DMS79 (cell line): ENCODE data around the gene BTLA.
"Not testable (repeated sequence)": the region's sequence is repeated elsewhere in the genome, so short reads cannot be mapped to it uniquely, and the experiment has no call there.

Source experiments
- DNase-seq: peaks from one replicate; lab custom pipeline; 2025; lab: John Stamatoyannopoulos, UW

Gene BTLA

DNA sequence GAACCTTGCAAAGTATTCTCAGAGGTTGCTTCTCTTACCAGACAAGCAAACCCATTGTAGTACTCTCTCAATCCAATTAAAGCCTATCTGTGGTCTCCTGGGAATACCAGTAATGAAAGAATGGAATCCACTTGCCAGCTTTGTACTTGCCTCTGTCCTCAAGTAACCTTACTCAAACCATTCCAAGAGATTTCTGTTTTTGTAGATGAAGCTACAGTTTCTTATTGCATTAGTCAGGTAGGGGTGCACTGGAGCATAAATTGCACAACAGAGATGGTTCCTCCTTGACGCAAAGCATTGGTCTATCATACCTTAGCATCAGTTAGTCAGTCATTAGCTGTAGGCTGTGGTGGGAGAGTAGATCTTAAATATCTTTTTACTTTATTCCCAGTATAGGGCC is 52.9 kb downstream of the BTLA start:
- DNase-seq, result no peak

DNA sequence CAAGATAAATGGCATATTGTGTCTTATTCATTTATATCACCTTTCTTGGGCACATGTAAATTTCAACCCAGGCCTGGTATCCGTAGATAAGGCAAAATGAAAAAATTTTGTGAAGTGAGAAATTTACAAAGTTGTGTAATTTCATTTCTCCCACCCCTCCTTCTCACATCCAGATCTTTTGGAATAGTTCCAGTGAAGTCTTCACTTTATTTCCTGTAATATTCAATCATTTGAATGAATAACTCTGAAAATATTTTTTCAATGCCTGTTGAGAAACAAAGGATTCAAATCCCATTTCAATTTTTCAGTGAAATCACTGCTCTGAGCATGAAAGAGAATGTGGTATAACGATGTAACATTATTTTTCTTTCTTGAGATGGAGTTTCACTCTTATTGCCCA is 53.4 kb downstream of the BTLA start:
- no peak for DNase-seq

DNA sequence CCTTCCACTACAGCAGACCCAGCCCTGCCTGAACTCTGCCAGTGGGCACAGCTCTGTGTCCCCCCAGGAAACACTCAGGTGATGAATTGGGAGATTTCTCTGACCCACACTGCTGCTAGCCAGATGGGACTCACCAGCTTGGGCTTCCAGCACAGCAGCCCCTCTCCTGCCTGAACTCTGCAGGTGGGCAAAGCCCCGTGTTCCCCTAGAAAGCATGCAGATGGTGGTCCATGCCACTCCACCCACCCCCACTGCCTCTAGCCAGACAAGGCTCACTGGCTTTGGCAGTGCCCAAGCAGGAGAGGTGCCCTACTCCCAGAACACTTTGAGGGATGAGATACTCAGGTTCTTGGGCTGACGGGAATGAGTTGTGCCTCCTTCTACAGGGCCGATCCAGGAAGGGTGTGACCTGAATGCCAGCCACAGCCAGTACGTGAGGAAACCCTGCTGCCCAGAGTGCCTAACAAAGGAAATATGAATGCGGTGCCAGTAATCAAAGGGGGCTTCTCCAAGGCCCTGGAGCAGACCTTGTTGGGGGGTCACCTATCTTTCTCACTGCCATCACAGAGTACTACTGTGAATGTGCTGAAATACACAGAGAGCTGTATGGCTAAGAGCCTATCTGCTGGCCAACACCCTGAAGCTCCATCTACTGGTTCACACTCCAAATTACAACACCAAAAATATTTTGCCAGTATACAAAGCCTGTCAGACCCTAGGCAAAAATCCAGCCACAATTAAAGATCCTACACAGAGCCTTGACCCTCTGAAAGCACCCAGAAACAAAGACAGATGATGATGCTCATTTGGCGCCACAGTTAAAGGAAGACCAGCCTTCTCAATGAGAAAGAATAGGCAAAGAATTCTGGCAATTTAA is 61.9 kb downstream of the BTLA start:
- no peak for DNase-seq

DNA sequence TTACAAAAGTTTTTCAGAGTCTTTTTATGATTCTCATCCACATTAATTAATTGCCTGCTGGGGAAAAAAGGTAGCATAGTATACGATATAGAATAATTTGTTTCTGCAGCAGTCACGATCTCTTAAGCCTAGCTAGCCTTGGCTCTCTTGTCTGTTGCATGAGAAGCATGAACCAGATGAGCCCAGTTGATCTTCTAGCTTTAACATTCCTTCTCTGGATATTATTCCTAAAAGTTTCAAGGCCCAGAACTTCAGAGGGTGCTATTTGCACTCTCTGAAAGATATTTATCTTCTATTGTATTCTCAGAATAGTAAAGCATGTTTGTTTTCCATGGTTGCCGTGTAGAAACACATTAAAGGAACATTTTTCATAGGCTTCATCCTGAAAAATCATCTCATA is 69.3 kb downstream of the BTLA start:
- no peak for DNase-seq

DNA sequence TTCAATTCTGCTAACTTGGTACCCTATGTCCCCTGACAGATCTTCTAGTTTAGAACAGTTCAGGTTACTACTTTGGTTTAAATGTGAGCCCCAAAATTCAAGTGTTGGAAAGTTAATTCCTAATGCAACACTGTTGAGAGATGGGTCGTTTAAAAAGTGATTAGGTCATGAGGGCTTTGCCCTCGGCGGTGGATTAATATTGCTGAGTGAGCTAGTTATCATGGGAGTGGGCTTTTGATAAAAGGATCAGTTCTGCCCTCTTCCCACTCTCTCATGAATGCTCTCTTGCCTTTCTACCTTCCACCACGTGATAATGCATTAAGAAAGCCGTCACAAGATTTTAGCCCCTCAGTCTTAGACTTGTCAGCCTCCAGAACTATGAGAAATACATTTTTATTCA is 72.1 kb downstream of the BTLA start:
- DNase-seq, result no peak

DNA sequence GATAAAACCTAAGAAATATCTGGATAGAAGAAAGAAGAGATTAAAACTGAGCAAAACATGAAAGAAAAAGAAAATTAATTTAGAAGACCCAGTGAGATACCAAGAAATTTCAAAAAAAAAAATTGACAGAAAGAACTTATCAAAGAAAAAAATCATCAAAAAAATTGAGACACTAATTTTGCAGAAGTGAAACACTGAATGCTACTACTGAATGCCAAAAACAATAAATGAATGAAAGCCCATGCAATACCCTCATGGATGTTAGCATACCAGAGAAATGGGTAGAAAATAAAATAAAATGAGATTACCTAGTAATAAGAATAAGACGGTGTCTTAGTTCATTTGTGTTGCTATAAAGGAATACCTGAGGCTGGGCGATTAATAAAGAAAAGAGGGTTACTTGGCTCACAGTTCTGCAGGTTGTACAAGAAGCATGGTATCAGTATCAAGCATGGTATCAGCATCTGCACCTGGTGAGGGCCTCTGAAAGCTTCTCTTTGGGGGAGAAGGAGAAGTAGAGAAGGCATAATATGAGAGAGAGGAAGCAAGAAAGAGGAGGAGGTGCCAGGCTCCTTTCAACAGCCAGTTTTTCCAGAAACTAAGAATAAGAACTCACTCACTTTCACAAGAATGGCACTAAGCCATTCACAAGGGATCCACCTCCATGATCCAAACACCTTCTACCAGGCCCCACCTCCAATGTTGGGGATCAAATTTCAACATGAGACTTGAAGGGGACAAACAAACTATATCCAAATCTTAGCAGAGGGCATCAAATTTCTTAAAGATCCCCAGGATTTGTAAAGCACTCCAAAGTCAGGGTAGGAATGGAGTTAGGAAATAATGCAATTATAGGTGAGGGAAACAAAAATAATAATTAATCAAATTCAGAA is 73.2 kb downstream of the BTLA start:
- no peak for DNase-seq

DNA sequence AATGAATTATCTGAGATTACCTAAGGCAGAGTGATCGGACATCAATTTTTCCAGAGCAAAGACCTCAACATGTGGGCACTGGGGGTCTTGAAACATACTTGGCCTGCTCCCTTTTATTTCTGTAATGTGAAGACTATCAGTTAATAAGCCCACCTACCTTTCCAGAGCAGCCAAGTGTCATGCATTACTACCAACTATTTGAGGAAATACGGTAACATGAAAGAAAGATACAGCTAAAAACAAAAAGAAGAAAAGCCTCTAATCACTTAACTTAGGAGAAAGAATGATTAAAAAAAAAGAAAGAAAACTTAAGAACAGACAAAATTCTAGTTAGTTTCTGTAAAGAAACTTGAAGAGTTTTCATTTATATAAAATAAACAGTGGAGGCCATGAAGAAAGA is 73.9 kb downstream of the BTLA start:
- DNase-seq, result no peak

DNA sequence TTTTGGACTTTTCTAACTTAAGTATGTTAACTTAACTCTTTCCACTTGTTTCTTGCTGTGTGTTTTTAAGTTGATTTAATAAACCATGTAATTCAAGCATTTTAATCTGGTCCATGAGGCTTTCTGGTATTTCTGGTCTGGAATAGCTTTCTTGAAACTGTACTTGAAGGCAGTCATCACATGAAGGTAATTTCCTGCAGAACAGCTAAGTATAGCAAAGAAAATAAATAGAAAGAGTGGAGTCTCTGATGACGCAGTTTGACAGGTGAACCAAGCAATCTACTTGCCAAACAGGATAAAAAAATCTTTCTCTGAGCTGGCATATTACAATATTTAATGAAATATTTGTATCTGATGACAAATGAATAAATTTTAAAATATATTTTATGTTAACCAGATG is 74.9 kb downstream of the BTLA start:
- no peak for DNase-seq

DNA sequence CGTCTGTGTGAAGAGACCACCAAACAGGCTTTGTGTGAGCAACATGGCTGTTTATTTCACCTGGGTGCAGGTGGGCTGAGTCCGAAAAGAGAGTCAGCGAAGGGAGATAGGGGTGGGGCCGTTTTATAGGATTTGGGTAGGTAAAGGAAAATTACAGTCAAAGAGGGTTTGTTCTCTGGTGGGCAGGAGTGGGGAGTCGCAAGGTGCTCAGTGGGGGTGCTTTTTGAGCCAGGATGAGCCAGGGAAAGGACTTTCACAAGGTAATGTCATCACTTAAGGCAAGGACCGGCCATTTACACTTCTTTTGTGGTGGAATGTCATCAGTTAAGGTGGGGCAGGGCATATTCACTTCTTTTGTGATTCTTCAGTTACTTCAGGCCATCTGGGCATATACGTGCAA is 76.4 kb downstream of the BTLA start:
- not testable (repeated sequence) for DNase-seq

DNA sequence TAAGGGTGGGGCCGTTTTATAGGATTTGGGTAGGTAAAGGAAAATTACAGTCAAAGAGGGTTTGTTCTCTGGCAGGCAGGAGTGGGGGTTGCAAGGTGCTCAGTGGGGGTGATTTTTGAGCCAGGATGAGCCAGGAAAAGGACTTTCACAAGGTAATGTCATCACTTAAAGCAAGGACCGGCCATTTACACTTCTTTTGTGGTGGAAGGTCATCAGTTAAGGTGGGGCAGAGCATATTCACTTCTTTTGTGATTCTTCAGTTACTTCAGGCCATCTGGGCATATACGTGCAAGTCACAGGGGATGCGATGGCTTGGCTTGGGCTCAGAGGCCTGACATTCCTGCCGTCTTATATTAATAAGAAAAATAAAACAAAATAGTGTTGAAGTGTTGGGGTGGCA is 80.7 kb downstream of the BTLA start:
- not testable (repeated sequence) for DNase-seq

DNA sequence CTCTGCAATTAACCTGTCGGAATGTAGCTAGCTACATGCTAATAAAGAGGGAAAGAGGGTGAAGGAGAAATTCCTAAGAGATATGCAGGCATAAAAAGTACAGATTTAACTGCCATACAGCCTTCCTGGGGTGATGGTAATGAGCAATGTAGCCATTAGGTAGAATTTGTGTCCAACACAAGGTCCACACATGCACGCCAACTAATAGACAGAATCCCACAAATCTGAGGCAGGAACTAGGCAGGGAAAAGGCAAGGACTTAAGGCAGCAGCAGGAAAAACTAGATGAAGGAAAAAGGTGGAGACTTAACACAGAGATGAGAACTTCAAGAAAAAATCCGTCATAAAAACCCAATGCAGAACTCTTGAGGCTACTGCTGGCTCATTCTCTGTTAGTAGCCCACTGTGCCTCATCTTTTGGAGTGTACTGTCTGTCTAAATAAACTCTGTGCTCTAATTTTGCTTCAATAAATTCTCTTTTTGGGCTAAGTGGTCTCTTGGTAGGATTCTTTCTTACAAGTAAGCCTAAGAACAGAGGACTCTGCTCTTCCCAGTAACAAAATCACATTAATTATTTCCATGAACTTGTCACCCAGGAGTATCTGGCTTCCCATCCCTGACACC is 81.5 kb downstream of the BTLA start:
- no peak for DNase-seq

DNA sequence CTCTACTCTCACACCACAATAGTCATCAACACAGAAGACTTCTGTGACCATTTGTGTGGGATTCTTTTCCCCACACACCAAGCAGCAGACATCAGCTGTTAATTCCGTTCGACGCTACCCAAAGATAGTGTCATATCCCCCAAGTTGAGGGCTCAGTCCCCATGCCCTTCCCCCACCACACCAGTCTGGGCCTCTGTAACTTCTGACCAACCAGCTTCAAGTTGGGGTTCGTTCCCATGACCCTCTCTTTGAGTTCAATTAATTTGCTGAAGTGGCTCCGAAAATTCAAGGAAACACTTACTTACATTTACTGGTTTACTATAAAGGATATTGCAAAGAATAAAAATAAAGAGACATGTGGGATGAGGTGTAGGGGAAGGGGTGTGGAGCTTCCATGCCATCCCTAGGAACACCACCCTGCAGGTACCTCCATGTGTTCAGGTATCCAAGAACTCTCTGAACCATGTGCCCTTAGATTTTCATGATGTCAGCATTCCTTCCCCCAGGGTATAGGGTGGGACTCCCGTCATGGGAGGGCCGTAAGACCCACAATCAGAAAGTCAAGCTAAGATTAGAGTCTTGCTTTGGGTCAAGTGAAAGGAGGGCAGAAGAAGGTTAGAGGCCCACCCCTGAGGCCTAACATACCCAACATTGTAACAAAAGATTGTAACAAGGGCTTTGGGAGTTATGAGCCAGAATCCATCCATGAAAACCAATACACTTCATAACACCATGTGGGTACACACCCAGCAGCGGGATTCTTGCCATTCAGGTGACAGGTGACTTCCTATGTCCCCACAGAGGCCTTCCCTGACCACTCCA is 82.7 kb downstream of the BTLA start:
- no peak for DNase-seq

DNA sequence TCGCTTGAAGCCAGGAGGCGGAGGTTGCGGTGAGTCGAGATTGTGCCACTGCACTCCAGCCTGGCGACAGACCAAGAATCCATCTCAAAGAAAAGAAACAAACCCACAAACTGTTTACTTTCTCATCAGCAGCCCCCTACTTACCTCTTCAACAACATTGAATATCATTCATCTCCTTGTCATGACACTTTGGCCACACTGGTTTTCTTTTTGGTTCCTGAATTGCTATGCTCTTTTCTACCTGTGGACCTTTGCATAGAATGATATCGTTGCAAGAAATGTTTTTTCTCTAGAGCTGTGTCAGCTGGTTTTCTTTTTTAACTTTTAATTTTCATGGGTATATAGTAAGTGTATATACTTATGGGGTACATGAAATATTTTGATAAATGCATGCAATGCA is 83.9 kb downstream of the BTLA start:
- DNase-seq, result no peak
